HEK293T (cell line): ENCODE results near the gene NPAS3.

ENCODE experiments used
- CTCF ChIA-PET: fragments of 350-600 bp; formaldehyde crosslinking; extraction: SDS; loops from one replicate; lab custom pipeline; 2021; ENCODE audit warnings: antibody characterized with exemption, inconsistent platforms; lab: Yijun Ruan, JAX
- POLR2A ChIA-PET: fragments of 350-600 bp; formaldehyde crosslinking; extraction: SDS; loops from one replicate; lab custom pipeline; 2020; ENCODE audit warnings: antibody characterized with exemption, inconsistent platforms; lab: Yijun Ruan, JAX
- DNase-seq: peaks from one replicate; pipeline ENCODE4 v3.0.0; 2012; ENCODE audit warnings: mixed read lengths; ENCODE audit errors: extremely low spot score
- ARNT ChIP-seq: fragments of 450-650 bp; IDR thresholded peaks from 2 replicates; pipeline ENCODE4 v1.6.1; 2017; ENCODE audit warnings: mild to moderate bottlenecking
- BHLHE40 ChIP-seq: fragments of 450-650 bp; IDR thresholded peaks from 2 replicates; pipeline ENCODE4 v1.6.1; 2016; ENCODE audit warnings: mild to moderate bottlenecking, moderate library complexity, borderline replicate concordance
- CTBP1 ChIP-seq: fragments of 450-650 bp; IDR thresholded peaks from 2 replicates; pipeline ENCODE4 v1.6.1; 2016; ENCODE audit warnings: borderline replicate concordance
- ELF4 ChIP-seq: fragments of 450-650 bp; IDR thresholded peaks from 2 replicates; pipeline ENCODE4 v1.6.1; 2017; ENCODE audit warnings: antibody characterized with exemption
- FOXA1 ChIP-seq: fragments of 450-650 bp; IDR thresholded peaks from 2 replicates; pipeline ENCODE4 v1.6.1; 2016; ENCODE audit warnings: mild to moderate bottlenecking
- FOXK2 ChIP-seq: fragments of 450-650 bp; IDR thresholded peaks from 2 replicates; pipeline ENCODE4 v1.6.1; 2016; ENCODE audit warnings: mild to moderate bottlenecking
- FOXM1 ChIP-seq: fragments of 450-650 bp; IDR thresholded peaks from 2 replicates; pipeline ENCODE4 v1.6.1; 2017; ENCODE audit warnings: mild to moderate bottlenecking, borderline replicate concordance
- HDGF ChIP-seq: fragments of 450-650 bp; IDR thresholded peaks from 2 replicates; pipeline ENCODE4 v1.6.1; 2017; ENCODE audit warnings: antibody characterized with exemption, borderline replicate concordance
- L3MBTL2 ChIP-seq: fragments of 450-650 bp; conservative IDR thresholded peaks from 2 replicates; pipeline ENCODE4 v1.6.1; 2016; ENCODE audit warnings: mild to moderate bottlenecking
- LEF1 ChIP-seq: fragments of 450-650 bp; IDR thresholded peaks from 2 replicates; pipeline ENCODE4 v1.6.1; 2017; ENCODE audit warnings: mild to moderate bottlenecking, borderline replicate concordance
- NFRKB ChIP-seq: fragments of 450-650 bp; IDR thresholded peaks from 2 replicates; pipeline ENCODE4 v1.6.1; 2016; ENCODE audit warnings: mild to moderate bottlenecking, moderate library complexity
- SP1 ChIP-seq: fragments of 450-650 bp; IDR thresholded peaks from 2 replicates; pipeline ENCODE4 v1.6.1; 2017
- SUZ12 ChIP-seq: fragments of 450-650 bp; IDR thresholded peaks from 2 replicates; pipeline ENCODE4 v1.6.1; 2016; ENCODE audit warnings: mild to moderate bottlenecking
- TARDBP ChIP-seq: fragments of 450-650 bp; IDR thresholded peaks from 2 replicates; pipeline ENCODE4 v1.6.1; 2016
- ZNF384 ChIP-seq: fragments of 450-650 bp; IDR thresholded peaks from 2 replicates; pipeline ENCODE4 v1.6.1; 2016
- TF ChIP-seq, protein P1 (sequence below): fragments of 450-650 bp; IDR thresholded peaks from 2 replicates; pipeline ENCODE4 v1.6.1; 2016

Gene NPAS3

DNA sequence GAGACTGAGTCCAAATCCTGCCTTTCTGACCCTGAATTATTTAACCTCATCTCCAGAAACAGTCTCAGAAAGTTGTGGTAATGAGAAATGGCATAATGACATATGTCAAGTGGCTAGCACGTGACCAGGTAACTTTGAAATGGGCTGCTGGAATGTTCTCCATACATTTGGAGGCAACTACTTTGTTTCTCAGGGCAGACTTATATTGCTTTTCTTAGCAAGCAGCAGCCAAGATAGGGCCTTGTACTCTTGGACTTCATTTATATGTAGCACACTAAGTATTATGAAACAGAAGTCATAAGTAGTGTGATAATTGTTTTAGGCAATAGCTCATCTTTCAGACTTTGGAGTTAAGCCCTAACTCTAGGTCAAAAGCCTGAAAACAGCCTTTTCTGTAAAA lies 494.7 kb downstream of the NPAS3 start:
- DNase-seq, result no peak
- ChIA-PET CTCF (interaction anchor here (0.7 kb wide), 1 partner anchor 256 kb away, joined by 3 read pairs; no protein-coding TSS in a partner anchor), POLR2A (no interaction called here)
- TF ChIP-seq LEF1, result no peak
- TF ChIP-seq ZNF384, result no peak
- no peak for TF ChIP-seq FOXA1
- TF ChIP-seq SP1, result no peak
- TF ChIP-seq NFRKB, result no peak
- no peak for TF ChIP-seq SUZ12
- TF ChIP-seq BHLHE40, result no peak
- TF ChIP-seq ARNT, result no peak
- TF ChIP-seq L3MBTL2, result no peak
- no peak for TF ChIP-seq FOXM1
- TF ChIP-seq HDGF, result no peak
- TF ChIP-seq, protein P1, sequence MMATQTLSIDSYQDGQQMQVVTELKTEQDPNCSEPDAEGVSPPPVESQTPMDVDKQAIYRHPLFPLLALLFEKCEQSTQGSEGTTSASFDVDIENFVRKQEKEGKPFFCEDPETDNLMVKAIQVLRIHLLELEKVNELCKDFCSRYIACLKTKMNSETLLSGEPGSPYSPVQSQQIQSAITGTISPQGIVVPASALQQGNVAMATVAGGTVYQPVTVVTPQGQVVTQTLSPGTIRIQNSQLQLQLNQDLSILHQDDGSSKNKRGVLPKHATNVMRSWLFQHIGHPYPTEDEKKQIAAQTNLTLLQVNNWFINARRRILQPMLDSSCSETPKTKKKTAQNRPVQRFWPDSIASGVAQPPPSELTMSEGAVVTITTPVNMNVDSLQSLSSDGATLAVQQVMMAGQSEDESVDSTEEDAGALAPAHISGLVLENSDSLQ, result no peak
- TF ChIP-seq FOXK2, result no peak
- TF ChIP-seq ELF4, result no peak
- TF ChIP-seq CTBP1, result no peak
- TF ChIP-seq TARDBP, result no peak

DNA sequence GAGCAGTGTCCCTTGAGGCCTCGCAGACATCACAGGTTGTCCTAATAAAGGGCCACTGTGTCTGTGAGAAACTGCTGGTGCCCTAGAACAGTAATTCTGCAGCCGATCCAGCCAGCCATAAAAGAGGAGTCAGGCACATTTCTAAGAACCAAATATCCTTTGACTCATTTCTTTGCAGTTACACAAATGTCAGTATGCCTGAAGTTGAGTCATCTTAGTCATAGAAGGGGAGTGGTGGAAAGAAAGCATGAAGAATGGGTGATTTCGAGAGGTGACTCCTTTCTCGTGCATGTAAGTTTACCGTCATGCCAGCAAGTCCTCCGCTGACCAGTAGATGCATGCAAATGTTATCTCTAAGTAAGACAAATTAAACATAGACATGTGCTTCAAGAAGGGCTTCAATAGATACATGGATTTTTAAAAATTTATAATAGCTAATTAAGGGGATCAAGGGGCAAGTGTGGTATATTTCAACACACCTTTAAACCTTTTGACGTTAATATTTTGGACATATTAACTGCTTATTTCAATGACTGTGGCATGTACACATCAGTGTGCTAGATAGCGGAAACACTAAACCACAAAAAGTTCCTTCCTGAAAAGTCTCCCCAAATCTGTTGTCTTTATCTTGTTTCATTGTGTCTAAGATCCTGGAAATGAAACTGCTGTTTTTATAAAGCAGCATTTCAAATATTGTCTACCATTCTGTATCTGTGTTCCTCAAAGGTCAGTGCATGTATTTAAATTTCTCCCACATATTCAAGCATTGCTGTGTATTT lies 497.4 kb downstream of the NPAS3 start:
- TF ChIP-seq ARNT (no peak), SP1 (no peak), LEF1 (no peak), ELF4 (no peak), FOXA1 (no peak), ZNF384 (no peak), SUZ12 (no peak), FOXK2 (no peak), CTBP1 (no peak), L3MBTL2 (no peak)
- ChIA-PET CTCF (no interaction called here), POLR2A (no interaction called here)
- no peak for DNase-seq

DNA sequence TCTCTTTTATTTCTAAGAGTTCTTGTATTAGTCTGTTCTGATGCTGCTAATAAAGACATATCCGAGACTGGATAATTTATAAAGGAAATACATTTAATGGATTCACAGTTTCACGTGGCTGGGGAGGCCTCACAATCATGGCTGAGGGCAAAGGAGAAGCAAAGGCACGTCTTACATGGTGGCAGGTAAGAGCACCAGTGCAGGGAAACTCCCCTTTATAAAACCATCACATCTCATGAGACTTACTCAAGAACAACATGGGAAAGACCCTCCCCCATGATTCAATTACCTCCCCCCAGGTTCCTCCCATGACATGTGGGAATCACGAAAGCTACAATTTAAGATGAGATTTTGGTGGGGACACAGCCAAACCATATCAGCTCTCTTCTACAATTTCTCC lies 503.0 kb downstream of the NPAS3 start:
- TF ChIP-seq TARDBP (no peak), NFRKB (no peak), SUZ12 (no peak)
- CTCF ChIA-PET, result no interaction called here
- no peak for DNase-seq
- POLR2A ChIA-PET, result no interaction called here

DNA sequence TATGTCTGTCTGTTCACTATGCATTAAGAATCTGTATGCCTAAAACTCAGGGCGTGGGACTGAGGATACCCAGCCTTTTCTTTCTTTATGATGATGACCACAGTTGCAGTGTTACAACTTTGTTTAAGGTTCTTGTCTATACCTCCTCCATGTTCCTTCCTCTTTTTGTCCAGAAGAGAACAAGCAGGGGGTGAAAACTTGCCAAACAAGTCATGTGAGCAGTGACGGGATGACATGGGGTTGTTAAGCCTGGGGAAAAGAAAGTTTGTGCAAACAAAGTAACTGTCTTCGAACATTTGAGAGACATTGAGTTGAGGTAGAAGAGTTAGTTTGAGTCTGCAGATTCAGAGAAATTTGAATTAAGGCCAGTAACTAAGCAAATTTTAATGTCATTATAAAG lies 505.5 kb downstream of the NPAS3 start:
- DNase-seq, result no peak
- POLR2A ChIA-PET, result no interaction called here
- CTCF ChIA-PET, result no interaction called here
- no peak for TF ChIP-seq FOXK2
- TF ChIP-seq HDGF, result no peak
- no peak for TF ChIP-seq ZNF384
- TF ChIP-seq L3MBTL2, result no peak
- no peak for TF ChIP-seq SP1
- TF ChIP-seq FOXA1, result no peak
- TF ChIP-seq, protein P1, result no peak
- TF ChIP-seq FOXM1, result no peak
- TF ChIP-seq CTBP1, result no peak
- no peak for TF ChIP-seq NFRKB
- TF ChIP-seq SUZ12, result no peak
- TF ChIP-seq ARNT, result no peak
- no peak for TF ChIP-seq BHLHE40
- TF ChIP-seq TARDBP, result no peak
- no peak for TF ChIP-seq LEF1
- TF ChIP-seq ELF4, result no peak

DNA sequence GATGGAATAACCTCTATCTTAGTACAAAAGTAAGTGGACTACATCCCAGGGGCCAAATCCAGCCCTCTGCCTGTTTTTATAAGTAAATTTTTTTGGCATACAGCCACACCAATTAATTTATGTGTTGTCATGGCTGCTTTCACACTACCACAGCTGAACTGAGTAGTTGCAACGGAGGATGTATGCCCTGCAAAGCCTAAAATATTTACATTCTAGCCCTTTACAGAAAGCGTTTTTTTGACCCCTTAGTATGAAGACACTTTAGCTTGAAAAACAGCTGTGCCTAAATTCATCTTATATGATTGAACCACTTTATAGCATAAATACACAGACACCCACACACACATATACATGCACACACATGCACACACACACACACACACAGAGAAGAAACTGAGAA lies 510.6 kb downstream of the NPAS3 start:
- POLR2A ChIA-PET, result no interaction called here
- CTCF ChIA-PET, result no interaction called here
- DNase-seq, result no peak

More for the DNA sequence above, 510.6 kb downstream of the NPAS3 start:
- TF ChIP-seq SP1, result no peak
- no peak for TF ChIP-seq SUZ12
- TF ChIP-seq LEF1, result no peak
- no peak for TF ChIP-seq ARNT
- TF ChIP-seq ZNF384, result no peak
- TF ChIP-seq, protein P1, result no peak
- no peak for TF ChIP-seq HDGF
- TF ChIP-seq NFRKB, result no peak
- TF ChIP-seq ELF4, result no peak
- no peak for TF ChIP-seq CTBP1
- no peak for TF ChIP-seq FOXM1
- TF ChIP-seq TARDBP, result no peak
- no peak for TF ChIP-seq FOXK2
- TF ChIP-seq BHLHE40, result no peak
- no peak for TF ChIP-seq FOXA1
- TF ChIP-seq L3MBTL2, result no peak
